ENCODE data around the gene MYO3A. TPM values are rescaled to one million over a fixed set of nuclear protein-coding genes. Genes with fewer than 3 reads are reported as not detected.

Gene MYO3A
- total RNA-seq, 2 donors from 2014 or later: 5.2 TPM; not detected in 1

DNA sequence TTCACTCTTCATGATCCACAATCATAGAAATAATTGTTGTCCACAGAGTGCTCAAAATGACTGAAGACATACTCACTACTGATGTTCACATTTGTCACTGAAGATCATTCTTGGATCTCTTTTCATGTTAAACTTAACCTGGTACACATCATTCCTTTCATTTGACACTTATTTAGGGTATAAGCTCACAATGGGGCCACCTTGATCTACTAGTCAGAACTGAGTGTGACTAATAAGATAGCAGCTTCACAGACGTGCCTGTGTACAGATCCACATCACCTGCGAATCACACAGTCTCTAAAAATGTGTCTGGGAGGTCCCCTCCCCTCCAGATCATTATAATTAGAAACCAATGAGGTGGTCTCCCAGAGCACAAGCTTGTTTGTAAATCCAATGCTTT is 304.3 kb downstream of the MYO3A start:
- H3K4me1 ChIP-seq (replicated peaks): no peaks in the 10 kb centered on the region
- H3K27ac ChIP-seq: no peak overlapping the region
- no peak overlapping the region for H3K4me3 ChIP-seq
- 46% methylated on average over 2 of the region's 2 CpGs for WGBS
- TF ChIP-seq POLR2AphosphoS5 (IDR thresholded peaks at IDR 0.05): no peak
- no peak for TF ChIP-seq POLR2A (IDR thresholded peaks at IDR 0.05)
- TF ChIP-seq, protein P1, sequence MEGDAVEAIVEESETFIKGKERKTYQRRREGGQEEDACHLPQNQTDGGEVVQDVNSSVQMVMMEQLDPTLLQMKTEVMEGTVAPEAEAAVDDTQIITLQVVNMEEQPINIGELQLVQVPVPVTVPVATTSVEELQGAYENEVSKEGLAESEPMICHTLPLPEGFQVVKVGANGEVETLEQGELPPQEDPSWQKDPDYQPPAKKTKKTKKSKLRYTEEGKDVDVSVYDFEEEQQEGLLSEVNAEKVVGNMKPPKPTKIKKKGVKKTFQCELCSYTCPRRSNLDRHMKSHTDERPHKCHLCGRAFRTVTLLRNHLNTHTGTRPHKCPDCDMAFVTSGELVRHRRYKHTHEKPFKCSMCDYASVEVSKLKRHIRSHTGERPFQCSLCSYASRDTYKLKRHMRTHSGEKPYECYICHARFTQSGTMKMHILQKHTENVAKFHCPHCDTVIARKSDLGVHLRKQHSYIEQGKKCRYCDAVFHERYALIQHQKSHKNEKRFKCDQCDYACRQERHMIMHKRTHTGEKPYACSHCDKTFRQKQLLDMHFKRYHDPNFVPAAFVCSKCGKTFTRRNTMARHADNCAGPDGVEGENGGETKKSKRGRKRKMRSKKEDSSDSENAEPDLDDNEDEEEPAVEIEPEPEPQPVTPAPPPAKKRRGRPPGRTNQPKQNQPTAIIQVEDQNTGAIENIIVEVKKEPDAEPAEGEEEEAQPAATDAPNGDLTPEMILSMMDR (IDR thresholded peaks at IDR 0.05): no peak
- intact Hi-C loops (cut with DNase I): no loop called here
- DNase-seq (ENCODE audit: low spot score): no peak
- no peaks in the 10 kb centered on the region for H3K27me3 ChIP-seq (replicated peaks; ENCODE audit: insufficient read depth)
- no peaks in the 10 kb centered on the region for H3K36me3 ChIP-seq
- H3K9me3 ChIP-seq: no peaks in the 10 kb centered on the region

DNA sequence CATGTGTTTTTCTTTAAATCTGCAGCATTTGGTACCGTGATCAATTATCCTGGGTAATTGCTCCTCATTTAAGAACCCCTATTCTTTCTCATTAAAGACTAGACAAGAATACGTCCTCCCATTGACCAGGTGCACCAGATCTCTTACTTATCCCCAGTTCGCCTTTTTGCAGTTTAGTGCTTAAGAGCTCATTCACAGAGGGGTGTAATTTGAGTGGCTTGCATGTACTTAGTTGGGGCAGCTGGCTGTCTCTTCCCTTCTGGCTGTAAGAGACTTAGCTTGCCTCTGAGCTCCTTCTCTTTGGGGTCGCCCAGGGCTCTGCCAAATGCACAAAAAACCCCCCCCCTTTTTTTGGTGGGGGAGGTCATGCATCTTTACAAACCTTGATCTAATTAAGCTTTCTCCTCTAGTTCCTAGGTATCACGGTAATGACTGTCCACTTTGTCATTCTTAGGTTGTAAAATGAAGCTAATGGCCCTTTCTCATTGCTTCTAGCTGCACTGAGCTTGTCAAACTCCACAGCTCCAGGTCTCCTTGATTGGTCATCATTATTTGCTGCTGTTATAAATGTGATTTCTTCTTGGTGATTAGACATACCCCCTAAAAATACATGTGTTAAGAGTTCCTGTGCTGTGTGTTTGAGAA is 308.8 kb downstream of the MYO3A start:
- WGBS: 19% methylated on average over 5 of the region's 5 CpGs
- Histone ChIP-seq H3K9me3 (no peaks in the 10 kb centered on the region), H3K36me3 (no peaks in the 10 kb centered on the region), H3K27me3 (replicated peaks; ENCODE audit: insufficient read depth) (no peaks in the 10 kb centered on the region), H3K4me1 (replicated peaks) (no peaks in the 10 kb centered on the region), H3K27ac (no peak overlapping the region), H3K4me3 (no peak overlapping the region)
- TF ChIP-seq POLR2A (IDR thresholded peaks at IDR 0.05): no peak
- no peak for TF ChIP-seq POLR2AphosphoS5 (IDR thresholded peaks at IDR 0.05)
- TF ChIP-seq, protein P1 (IDR thresholded peaks at IDR 0.05): no peak
- intact Hi-C loops (cut with DNase I): no loop called here
- DNase-seq (ENCODE audit: low spot score): no peak

GRCh38 chr10:26243351-26243720 is 309.3 kb downstream of the MYO3A start:
- H3K4me1 ChIP-seq (replicated peaks): no peaks in the 10 kb centered on the region
- H3K27ac ChIP-seq: no peak overlapping the region
- H3K4me3 ChIP-seq: no peak overlapping the region
- intact Hi-C loops (cut with DNase I): no loop called here
- no peaks in the 10 kb centered on the region for H3K36me3 ChIP-seq
- WGBS: 38% methylated on average over 5 of the region's 5 CpGs
- TF ChIP-seq POLR2AphosphoS5 (IDR thresholded peaks at IDR 0.05): no peak
- TF ChIP-seq, protein P1 (IDR thresholded peaks at IDR 0.05): no peak
- no peak for TF ChIP-seq POLR2A (IDR thresholded peaks at IDR 0.05)
- no peaks in the 10 kb centered on the region for H3K27me3 ChIP-seq (replicated peaks; ENCODE audit: insufficient read depth)
- no peaks in the 10 kb centered on the region for H3K9me3 ChIP-seq
- no peak for DNase-seq (ENCODE audit: low spot score)

DNA sequence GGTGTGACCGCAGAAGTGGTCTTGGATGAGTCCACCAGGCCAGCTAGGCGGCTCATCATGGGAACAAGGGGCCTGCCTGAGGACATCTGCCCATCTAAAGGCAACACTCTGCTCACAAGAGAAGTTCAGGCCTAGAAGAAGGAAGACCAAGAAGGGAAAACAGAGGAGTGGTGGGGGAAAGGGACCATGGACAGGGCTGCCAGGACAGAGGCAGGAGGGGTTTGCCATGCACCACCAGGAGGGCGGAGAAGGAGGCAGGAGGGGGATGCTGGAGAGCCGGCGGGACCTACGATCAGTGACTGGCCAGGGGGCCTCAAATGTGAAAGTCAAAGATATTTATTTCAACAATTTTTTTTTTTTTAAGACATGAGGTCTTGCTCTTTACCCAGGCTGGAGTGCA is 315.7 kb downstream of the MYO3A start:
- Histone ChIP-seq H3K27me3 (replicated peaks; ENCODE audit: insufficient read depth) (no peaks in the 10 kb centered on the region), H3K36me3 (no peaks in the 10 kb centered on the region), H3K27ac (no peak overlapping the region), H3K9me3 (no peaks in the 10 kb centered on the region), H3K4me3 (no peak overlapping the region), H3K4me1 (replicated peaks) (no peaks in the 10 kb centered on the region)
- intact Hi-C loops (cut with DNase I): no loop called here
- 81% methylated on average over 6 of the region's 6 CpGs for WGBS
- TF ChIP-seq, protein P1 (IDR thresholded peaks at IDR 0.05): no peak
- no peak for TF ChIP-seq POLR2AphosphoS5 (IDR thresholded peaks at IDR 0.05)
- TF ChIP-seq POLR2A (IDR thresholded peaks at IDR 0.05): no peak
- no peak for DNase-seq (ENCODE audit: low spot score)

- intact Hi-C loops (cut with DNase I): no loop called here
- WGBS: 34% methylated on average over 6 of the region's 6 CpGs
These were observed 317.9 kb downstream of the MYO3A start for GRCh38 chr10:26251925-26252324.

More at GRCh38 chr10:26251925-26252324, 317.9 kb downstream of the MYO3A start:
- Histone ChIP-seq H3K27me3 (replicated peaks; ENCODE audit: insufficient read depth) (no peaks in the 10 kb centered on the region), H3K27ac (no peak overlapping the region), H3K4me3 (no peak overlapping the region), H3K36me3 (no peaks in the 10 kb centered on the region), H3K4me1 (replicated peaks) (no peaks in the 10 kb centered on the region), H3K9me3 (no peaks in the 10 kb centered on the region)
- TF ChIP-seq, protein P1 (IDR thresholded peaks at IDR 0.05): no peak
- no peak for TF ChIP-seq POLR2AphosphoS5 (IDR thresholded peaks at IDR 0.05)
- no peak for TF ChIP-seq POLR2A (IDR thresholded peaks at IDR 0.05)
- no peak for DNase-seq (ENCODE audit: low spot score)

All from prostate gland (tissue), 2 donors.